ENCODE results near the gene MAP3K5. TPM values are rescaled to one million over a fixed set of nuclear protein-coding genes. Genes with fewer than 3 reads are reported as not detected.
"Not testable (repeated sequence)": the region's sequence is repeated elsewhere in the genome, so short reads cannot be mapped to it uniquely, and the experiment has no call there.

The MAP3K5 gene
- total RNA-seq, 4 donors from 2014 or later = 18.7 to 24.1 (median 20.7) TPM

GRCh38 chr6:136816656-136817055, 24.4 kb upstream of the MAP3K5 start:
- WGBS = 64% methylated on average over 2 of the region's 2 CpGs
- Histone ChIP-seq H3K27me3 (no peaks in the 10 kb centered on the region), H3K9me3 (no peaks in the 10 kb centered on the region), H3K27ac (replicated peaks in 1 of 4) (no peak overlapping the region), H3K4me3 (no peak overlapping the region), H3K36me3 (no peaks in the 10 kb centered on the region), H3K4me1 (peaks cover 4 to 11% (median 4%) of the 10 kb centered on the region in 4 donors)
- TF ChIP-seq EP300 (IDR thresholded peaks at IDR 0.05) (no peak), POLR2AphosphoS5 (IDR thresholded peaks at IDR 0.05) (no peak), POLR2A (IDR thresholded peaks at IDR 0.05; ENCODE audit: low read depth) (no peak), CTCF (IDR thresholded peaks at IDR 0.05) (no peak)
- intact Hi-C loops (cut with DNase I) = no loop called here
- DNase-seq (ENCODE audit: extremely low spot score) = no peak

- H3K9me3 ChIP-seq; H3K4me1 ChIP-seq; H3K27me3 ChIP-seq; H3K36me3 ChIP-seq; H3K4me3 ChIP-seq; H3K27ac ChIP-seq (replicated peaks in 1 of 4); DNase-seq (ENCODE audit: extremely low spot score); intact Hi-C loops (cut with DNase I): not testable (repeated sequence)
- 100% methylated on average over 1 of the region's 1 CpG for WGBS
These were observed 23.3 kb upstream of the MAP3K5 start for GRCh38 chr6:136815608-136816007.

- H3K27me3 ChIP-seq = no peaks in the 10 kb centered on the region
- intact Hi-C loops (cut with DNase I) = no loop called here
- no peak for TF ChIP-seq POLR2A (IDR thresholded peaks at IDR 0.05; ENCODE audit: low read depth)
- TF ChIP-seq EP300 (IDR thresholded peaks at IDR 0.05) = no peak
- no peak for TF ChIP-seq CTCF (IDR thresholded peaks at IDR 0.05)
- TF ChIP-seq POLR2AphosphoS5 (IDR thresholded peaks at IDR 0.05) = no peak
- H3K4me1 ChIP-seq = no peaks in the 10 kb centered on the region
- H3K36me3 ChIP-seq = no peaks in the 10 kb centered on the region
- 95% methylated on average over 2 of the region's 2 CpGs for WGBS
- no peak for DNase-seq (ENCODE audit: extremely low spot score)
- no peaks in the 10 kb centered on the region for H3K9me3 ChIP-seq
- no peak overlapping the region for H3K27ac ChIP-seq (replicated peaks in 1 of 4)
- no peak overlapping the region for H3K4me3 ChIP-seq
These were observed 19.9 kb upstream of the MAP3K5 start for GRCh38 chr6:136812174-136812573.

- Histone ChIP-seq H3K4me1 (no peaks in the 10 kb centered on the region), H3K36me3 (no peaks in the 10 kb centered on the region), H3K9me3 (no peaks in the 10 kb centered on the region), H3K27ac (replicated peaks in 1 of 4) (no peak overlapping the region), H3K27me3 (no peaks in the 10 kb centered on the region), H3K4me3 (no peak overlapping the region)
- no peak for DNase-seq (ENCODE audit: extremely low spot score)
- no peak for TF ChIP-seq EP300 (IDR thresholded peaks at IDR 0.05)
- TF ChIP-seq POLR2AphosphoS5 (IDR thresholded peaks at IDR 0.05) = no peak
- TF ChIP-seq POLR2A (IDR thresholded peaks at IDR 0.05; ENCODE audit: low read depth) = no peak
- TF ChIP-seq CTCF (IDR thresholded peaks at IDR 0.05) = no peak
- intact Hi-C loops (cut with DNase I) = no loop called here
These were observed 19.0 kb upstream of the MAP3K5 start for GRCh38 chr6:136811272-136811671.

- WGBS = 88% methylated on average over 7 of the region's 7 CpGs
- Histone ChIP-seq H3K27ac (replicated peaks in 1 of 4) (no peak overlapping the region), H3K27me3 (no peaks in the 10 kb centered on the region), H3K36me3 (no peaks in the 10 kb centered on the region), H3K9me3 (no peaks in the 10 kb centered on the region), H3K4me3 (no peak overlapping the region), H3K4me1 (no peaks in the 10 kb centered on the region)
- TF ChIP-seq CTCF (IDR thresholded peaks at IDR 0.05) (no peak), POLR2AphosphoS5 (IDR thresholded peaks at IDR 0.05) (no peak), EP300 (IDR thresholded peaks at IDR 0.05) (no peak), POLR2A (IDR thresholded peaks at IDR 0.05; ENCODE audit: low read depth) (no peak)
- intact Hi-C loops (cut with DNase I) = no loop called here
- DNase-seq (ENCODE audit: extremely low spot score) = no peak
These were observed 17.0 kb upstream of the MAP3K5 start for GRCh38 chr6:136809091-136809860.
